ENCODE data around the gene NFIB.

The NFIB gene

DNA sequence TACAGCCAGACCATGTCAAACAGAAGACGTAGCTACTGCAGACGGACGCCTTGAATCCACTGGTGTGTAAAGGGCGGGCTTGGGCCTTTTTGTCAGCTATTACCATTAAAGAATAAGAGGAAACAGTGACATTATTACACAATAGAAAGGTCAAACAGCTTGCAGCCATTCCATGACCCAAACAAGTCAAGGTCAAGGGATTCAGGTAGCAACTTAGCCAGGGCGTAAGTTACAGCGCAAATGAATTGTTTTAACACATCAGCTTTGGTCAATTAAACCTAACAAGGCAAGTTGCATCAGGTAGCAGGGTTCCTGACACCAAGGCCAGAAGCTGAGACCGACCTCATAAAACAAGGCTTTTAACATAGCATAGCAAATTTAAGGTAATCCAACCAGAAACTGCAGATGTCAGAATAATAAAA is 15.3 kb downstream of the NFIB start:
- Histone ChIP-seq H3K36me3 (ENCODE audit: insufficient read depth, low read length) (no peaks in the 10 kb centered on the region), H3K79me2 (ENCODE audit: insufficient read depth, low read length) (no peaks in the 10 kb centered on the region)

DNA sequence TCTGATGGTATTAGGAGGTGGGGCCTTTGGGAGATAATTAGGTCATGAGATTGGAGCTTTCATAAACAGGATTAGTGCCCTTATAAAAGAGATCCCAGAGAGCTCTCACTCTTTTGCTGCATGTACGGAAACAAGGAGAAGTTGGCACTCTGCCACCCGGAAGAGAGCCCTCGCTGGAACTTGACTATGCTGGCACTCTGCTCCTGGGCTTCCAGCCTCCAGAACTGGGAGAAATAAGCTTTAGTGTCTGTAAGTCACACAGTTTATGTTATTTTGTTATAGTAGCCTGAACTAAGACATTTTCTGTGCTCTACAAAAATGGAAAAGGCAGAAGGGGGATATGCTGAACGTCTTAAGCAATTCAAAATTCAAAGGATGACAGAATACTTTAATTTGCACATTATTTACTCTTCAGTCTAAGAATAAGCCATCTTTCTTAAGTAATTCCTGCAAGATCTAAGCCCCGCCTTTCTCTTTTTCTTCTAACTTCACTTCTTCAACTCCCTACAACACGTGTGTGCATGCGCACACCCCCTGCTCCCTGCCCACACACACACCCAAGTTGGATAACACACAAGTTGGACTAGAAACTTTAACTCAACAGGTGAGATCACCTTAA is 17.3 kb downstream of the NFIB start:
- Histone ChIP-seq H3K36me3 (ENCODE audit: insufficient read depth, low read length) (no peaks in the 10 kb centered on the region), H3K27me3 (ENCODE audit: insufficient read depth, low read length, poor library complexity, severe bottlenecking) (peaks cover 5% of the 10 kb centered on the region), H3K9ac (ENCODE audit: low read depth, low read length, poor library complexity, severe bottlenecking) (no peak overlapping the region), H3K9me2 (replicated peaks; ENCODE audit: low read depth, low read length) (no peaks in the 10 kb centered on the region), H3K4me1 (ENCODE audit: insufficient read depth, low read length, poor library complexity, severe bottlenecking) (no peaks in the 10 kb centered on the region), H3K79me2 (ENCODE audit: insufficient read depth, low read length) (no peaks in the 10 kb centered on the region), H4K20me1 (ENCODE audit: insufficient read depth, low read length, poor library complexity, severe bottlenecking) (no peaks in the 10 kb centered on the region), H2AFZ (ENCODE audit: low read length) (no peak overlapping the region), H3K4me3 (ENCODE audit: low read length, poor library complexity, severe bottlenecking) (no peak overlapping the region), H3F3A (ENCODE audit: low read depth) (no peaks in the 10 kb centered on the region), H3K4me2 (ENCODE audit: low read depth, low read length, poor library complexity, severe bottlenecking) (no peak overlapping the region), H3K9me3 (ENCODE audit: insufficient read depth, low read depth, low read length) (no peaks in the 10 kb centered on the region)
- TF ChIP-seq EZH2phosphoT487 (IDR thresholded peaks at IDR 0.05; ENCODE audit: borderline replicate concordance) = no peak
- TF ChIP-seq, protein P1, sequence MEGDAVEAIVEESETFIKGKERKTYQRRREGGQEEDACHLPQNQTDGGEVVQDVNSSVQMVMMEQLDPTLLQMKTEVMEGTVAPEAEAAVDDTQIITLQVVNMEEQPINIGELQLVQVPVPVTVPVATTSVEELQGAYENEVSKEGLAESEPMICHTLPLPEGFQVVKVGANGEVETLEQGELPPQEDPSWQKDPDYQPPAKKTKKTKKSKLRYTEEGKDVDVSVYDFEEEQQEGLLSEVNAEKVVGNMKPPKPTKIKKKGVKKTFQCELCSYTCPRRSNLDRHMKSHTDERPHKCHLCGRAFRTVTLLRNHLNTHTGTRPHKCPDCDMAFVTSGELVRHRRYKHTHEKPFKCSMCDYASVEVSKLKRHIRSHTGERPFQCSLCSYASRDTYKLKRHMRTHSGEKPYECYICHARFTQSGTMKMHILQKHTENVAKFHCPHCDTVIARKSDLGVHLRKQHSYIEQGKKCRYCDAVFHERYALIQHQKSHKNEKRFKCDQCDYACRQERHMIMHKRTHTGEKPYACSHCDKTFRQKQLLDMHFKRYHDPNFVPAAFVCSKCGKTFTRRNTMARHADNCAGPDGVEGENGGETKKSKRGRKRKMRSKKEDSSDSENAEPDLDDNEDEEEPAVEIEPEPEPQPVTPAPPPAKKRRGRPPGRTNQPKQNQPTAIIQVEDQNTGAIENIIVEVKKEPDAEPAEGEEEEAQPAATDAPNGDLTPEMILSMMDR (conservative IDR thresholded peaks at IDR 0.05; ENCODE audit: low read length) = no peak

More for the DNA sequence above, 15.3 kb downstream of the NFIB start:
- H3K4me2 ChIP-seq (ENCODE audit: low read depth, low read length, poor library complexity, severe bottlenecking) = no peak overlapping the region
- H3K9ac ChIP-seq (ENCODE audit: low read depth, low read length, poor library complexity, severe bottlenecking) = no peak overlapping the region
- H3K4me3 ChIP-seq (ENCODE audit: low read length, poor library complexity, severe bottlenecking) = no peak overlapping the region
- no peaks in the 10 kb centered on the region for H3K27me3 ChIP-seq (ENCODE audit: insufficient read depth, low read length, poor library complexity, severe bottlenecking)
- no peaks in the 10 kb centered on the region for H3K9me3 ChIP-seq (ENCODE audit: insufficient read depth, low read depth, low read length)
- TF ChIP-seq EZH2phosphoT487 (IDR thresholded peaks at IDR 0.05; ENCODE audit: borderline replicate concordance) = no peak
- TF ChIP-seq, protein P1 (conservative IDR thresholded peaks at IDR 0.05; ENCODE audit: low read length) = no peak
- H2AFZ ChIP-seq (ENCODE audit: low read length) = no peak overlapping the region
- H4K20me1 ChIP-seq (ENCODE audit: insufficient read depth, low read length, poor library complexity, severe bottlenecking) = no peaks in the 10 kb centered on the region
- H3K4me1 ChIP-seq (ENCODE audit: insufficient read depth, low read length, poor library complexity, severe bottlenecking) = peaks cover 4% of the 10 kb centered on the region
- H3K9me2 ChIP-seq (replicated peaks; ENCODE audit: low read depth, low read length) = no peaks in the 10 kb centered on the region
- no peaks in the 10 kb centered on the region for H3F3A ChIP-seq (ENCODE audit: low read depth)

DNA sequence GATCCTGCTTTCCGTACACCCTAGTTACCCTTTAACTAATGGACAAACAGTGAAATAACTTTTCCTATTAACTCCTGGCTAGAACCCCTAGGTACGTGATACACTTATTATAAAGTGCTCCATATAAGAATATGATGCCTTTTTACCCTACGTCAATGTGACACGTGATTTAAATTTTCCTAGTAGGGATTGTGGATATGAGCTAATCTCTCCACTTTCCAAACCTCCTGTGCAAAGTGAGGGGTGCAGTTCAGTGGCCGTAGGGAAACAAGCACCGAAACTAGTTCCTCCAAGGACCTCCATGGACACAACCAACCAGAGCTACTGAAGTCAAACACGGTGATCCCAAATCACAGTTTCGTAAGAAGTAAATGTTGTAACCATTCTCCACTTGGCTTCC is 19.3 kb downstream of the NFIB start:
- no peaks in the 10 kb centered on the region for H3K9me3 ChIP-seq (ENCODE audit: insufficient read depth, low read depth, low read length)
- H3K9me2 ChIP-seq (replicated peaks; ENCODE audit: low read depth, low read length) = no peaks in the 10 kb centered on the region
- no peaks in the 10 kb centered on the region for H3F3A ChIP-seq (ENCODE audit: low read depth)
- no peak overlapping the region for H3K4me2 ChIP-seq (ENCODE audit: low read depth, low read length, poor library complexity, severe bottlenecking)
- H2AFZ ChIP-seq (ENCODE audit: low read length) = no peak overlapping the region
- H3K27me3 ChIP-seq (ENCODE audit: insufficient read depth, low read length, poor library complexity, severe bottlenecking) = peaks cover 5% of the 10 kb centered on the region
- no peak overlapping the region for H3K9ac ChIP-seq (ENCODE audit: low read depth, low read length, poor library complexity, severe bottlenecking)
- TF ChIP-seq, protein P1 (conservative IDR thresholded peaks at IDR 0.05; ENCODE audit: low read length) = no peak
- no peak for TF ChIP-seq EZH2phosphoT487 (IDR thresholded peaks at IDR 0.05; ENCODE audit: borderline replicate concordance)
- H3K4me1 ChIP-seq (ENCODE audit: insufficient read depth, low read length, poor library complexity, severe bottlenecking) = no peaks in the 10 kb centered on the region
- H3K79me2 ChIP-seq (ENCODE audit: insufficient read depth, low read length) = no peaks in the 10 kb centered on the region
- no peaks in the 10 kb centered on the region for H4K20me1 ChIP-seq (ENCODE audit: insufficient read depth, low read length, poor library complexity, severe bottlenecking)
- H3K4me3 ChIP-seq (ENCODE audit: low read length, poor library complexity, severe bottlenecking) = no peak overlapping the region
- H3K36me3 ChIP-seq (ENCODE audit: insufficient read depth, low read length) = no peaks in the 10 kb centered on the region
